Type B pancreatic cell (in vitro differentiated cells): ENCODE data around the gene IL3RA. TPM values are rescaled to one million over a fixed set of nuclear protein-coding genes. Genes with fewer than 3 reads are reported as not detected.
"Not testable (repeated sequence)": the region's sequence is repeated elsewhere in the genome, so short reads cannot be mapped to it uniquely, and the experiment has no call there.

Experiments used
- DNase-seq: peaks from one replicate; pipeline ENCODE4 v3.0.0; 2021; ENCODE audit warnings: mixed read lengths; ENCODE audit not compliant: unreplicated experiment; ENCODE audit errors: extremely low spot score
- H3K27ac Mint-ChIP-seq: 2 replicates; pipeline ENCODE4 v1.8.0; 2021; ENCODE audit warnings: mild to moderate bottlenecking, mixed read lengths
- H3K27me3 Mint-ChIP-seq: 2 replicates; pipeline ENCODE4 v1.8.0; 2021; ENCODE audit warnings: mixed read lengths
- H3K36me3 Mint-ChIP-seq: 2 replicates; pipeline ENCODE4 v1.8.0; 2021; ENCODE audit warnings: mixed read lengths
- H3K4me1 Mint-ChIP-seq: one replicate; pipeline ENCODE4 v1.8.0; 2021; ENCODE audit warnings: mixed read lengths; ENCODE audit not compliant: unreplicated experiment
- H3K4me3 Mint-ChIP-seq: 2 replicates; pipeline ENCODE4 v1.8.0; 2021; ENCODE audit warnings: mild to moderate bottlenecking, mixed read lengths
- H3K9me3 Mint-ChIP-seq: 2 replicates; pipeline ENCODE4 v1.8.0; 2021; ENCODE audit warnings: mixed read lengths
- CTCF ChIP-seq: fragments of 200-600 bp; sonication (generic); conservative IDR thresholded peaks from 2 replicates; pipeline ENCODE4 v1.5.0; 2021; ENCODE audit warnings: antibody characterized with exemption, mild to moderate bottlenecking
- microRNA-seq: library from miRNA; unstranded; fragments of <30 nt; microRNA quantifications from one replicate; pipeline ENCODE4, GENCODE V29; 2020
- total RNA-seq: library from RNA; stranded (reverse); gene quantifications from 2 replicates; pipeline ENCODE4 v1.2.1, GENCODE V29; 2021; ENCODE audit warnings: low replicate concordance

The IL3RA gene
- total RNA-seq, 1 donor from 2014 or later: not detected

GRCh38 chrX:1424147-1424851 lies 87.7 kb downstream of the IL3RA start:
- no peaks in the 10 kb centered on the region for H3K4me1 Mint-ChIP-seq
- no peak for TF ChIP-seq CTCF
- H3K27me3 Mint-ChIP-seq: no peaks in the 10 kb centered on the region
- peaks cover 48% of the 10 kb centered on the region for H3K36me3 Mint-ChIP-seq
- no peaks in the 10 kb centered on the region for H3K9me3 Mint-ChIP-seq
- no peak for DNase-seq
- no peak overlapping the region for H3K4me3 Mint-ChIP-seq
- H3K27ac Mint-ChIP-seq: no peak overlapping the region

- Mint-ChIP-seq H3K4me3 (no peak overlapping the region), H3K27me3 (no peaks in the 10 kb centered on the region), H3K4me1 (no peaks in the 10 kb centered on the region), H3K36me3 (peaks cover 42% of the 10 kb centered on the region), H3K27ac (no peak overlapping the region), H3K9me3 (no peaks in the 10 kb centered on the region)
- no peak for DNase-seq
- TF ChIP-seq CTCF: no peak
Observed at GRCh38 chrX:1425381-1425780, 88.8 kb downstream of the IL3RA start.

- not testable (repeated sequence) for H3K4me3 Mint-ChIP-seq, DNase-seq, H3K27ac Mint-ChIP-seq, H3K4me1 Mint-ChIP-seq, H3K27me3 Mint-ChIP-seq, H3K9me3 Mint-ChIP-seq
- peaks cover 39% of the 10 kb centered on the region for H3K36me3 Mint-ChIP-seq
Observed at GRCh38 chrX:1426321-1426720, 89.7 kb downstream of the IL3RA start.

GRCh38 chrX:1427756-1428155 lies 91.2 kb downstream of the IL3RA start:
- DNase-seq: no peak
- no peak for TF ChIP-seq CTCF
- Mint-ChIP-seq H3K9me3 (no peaks in the 10 kb centered on the region), H3K36me3 (peaks cover 32% of the 10 kb centered on the region), H3K27me3 (no peaks in the 10 kb centered on the region), H3K4me3 (no peak overlapping the region), H3K4me1 (no peaks in the 10 kb centered on the region), H3K27ac (no peak overlapping the region)

- no peak overlapping the region for H3K4me3 Mint-ChIP-seq
- DNase-seq: no peak
- H3K4me1 Mint-ChIP-seq: no peaks in the 10 kb centered on the region
- peaks cover 18% of the 10 kb centered on the region for H3K36me3 Mint-ChIP-seq
- H3K27me3 Mint-ChIP-seq: no peaks in the 10 kb centered on the region
- no peak for TF ChIP-seq CTCF
- H3K27ac Mint-ChIP-seq: no peak overlapping the region
- H3K9me3 Mint-ChIP-seq: no peaks in the 10 kb centered on the region
Observed at GRCh38 chrX:1430451-1430850, 93.9 kb downstream of the IL3RA start.

Small RNA genes lying within 50 kb of the gene (microRNA-seq; reads per million reads assigned to microRNA genes)
- gene MIR3690: not detected

Other genes starting within 250 kb of the IL3RA start
- gene CRLF2, start 124.1 kb upstream of the IL3RA start, total RNA-seq: not detected in 2 replicates
- 5.1 and 6.7 TPM in 2 replicates for gene CSF2RA, start 68.0 kb upstream of the IL3RA start, total RNA-seq
- gene SLC25A6, start 55.3 kb downstream of the IL3RA start, total RNA-seq: 489 and 568 TPM in 2 replicates
- 20.2 and 31.5 TPM in 2 replicates for gene ASMTL, start 116.1 kb downstream of the IL3RA start, total RNA-seq
- not detected in 2 replicates for gene P2RY8, start 200.4 kb downstream of the IL3RA start, total RNA-seq